ENCODE data around the gene CAMK2B.
A peak's percentile ranks its signal among the peaks of the same experiment; 100 is the strongest.
"Not testable (repeated sequence)": the region's sequence is repeated elsewhere in the genome, so short reads cannot be mapped to it uniquely, and the experiment has no call there.

Gene CAMK2B

GRCh38 chr7:44189286-44189992, 136.0 kb downstream of the CAMK2B start, which contains the start of gene GCK:
Gene GCK, minus strand, starts transcription at chr7:44189439. Its CDS starts 486 bp downstream, at chr7:44188953.
- DNase-seq (ENCODE audit: low read depth), result no peak

DNA sequence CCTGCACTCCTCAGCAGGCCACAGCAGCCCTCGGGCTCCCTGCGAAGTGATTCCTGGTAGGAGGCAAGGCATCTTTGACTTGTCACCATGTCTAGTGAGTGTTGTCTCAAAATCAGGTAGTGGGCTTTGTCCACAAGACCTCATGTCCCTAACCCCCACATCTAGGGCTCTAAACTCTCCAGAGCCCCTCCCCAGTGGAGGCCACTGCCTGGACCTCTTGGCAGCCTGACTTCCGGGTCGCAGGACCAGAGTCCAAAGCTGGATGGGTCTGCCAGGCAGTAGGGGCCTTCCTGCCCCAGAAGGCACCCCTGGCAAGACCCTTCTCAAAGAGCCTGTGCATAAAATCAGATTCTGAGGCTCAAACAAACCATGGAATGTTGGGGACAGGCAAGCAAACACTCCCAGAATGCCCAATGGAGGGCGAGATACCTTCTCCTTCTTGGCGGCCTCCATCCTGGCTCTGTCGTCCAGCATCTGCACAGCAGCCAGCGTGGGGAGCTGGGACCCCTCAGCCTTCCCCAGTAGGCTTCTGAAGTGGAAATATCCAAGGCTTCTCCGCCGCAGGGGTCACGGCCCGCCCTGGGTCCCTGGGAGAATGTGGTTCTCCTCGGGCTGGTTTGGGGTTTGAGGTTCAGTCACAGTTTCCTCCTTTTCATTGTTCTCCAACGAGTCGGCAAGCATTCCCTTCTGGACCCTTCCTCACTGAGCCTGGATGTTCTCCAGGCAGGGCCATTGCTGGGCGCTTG, 136.7 kb downstream of the CAMK2B start:
- no peak for DNase-seq (ENCODE audit: low read depth)

DNA sequence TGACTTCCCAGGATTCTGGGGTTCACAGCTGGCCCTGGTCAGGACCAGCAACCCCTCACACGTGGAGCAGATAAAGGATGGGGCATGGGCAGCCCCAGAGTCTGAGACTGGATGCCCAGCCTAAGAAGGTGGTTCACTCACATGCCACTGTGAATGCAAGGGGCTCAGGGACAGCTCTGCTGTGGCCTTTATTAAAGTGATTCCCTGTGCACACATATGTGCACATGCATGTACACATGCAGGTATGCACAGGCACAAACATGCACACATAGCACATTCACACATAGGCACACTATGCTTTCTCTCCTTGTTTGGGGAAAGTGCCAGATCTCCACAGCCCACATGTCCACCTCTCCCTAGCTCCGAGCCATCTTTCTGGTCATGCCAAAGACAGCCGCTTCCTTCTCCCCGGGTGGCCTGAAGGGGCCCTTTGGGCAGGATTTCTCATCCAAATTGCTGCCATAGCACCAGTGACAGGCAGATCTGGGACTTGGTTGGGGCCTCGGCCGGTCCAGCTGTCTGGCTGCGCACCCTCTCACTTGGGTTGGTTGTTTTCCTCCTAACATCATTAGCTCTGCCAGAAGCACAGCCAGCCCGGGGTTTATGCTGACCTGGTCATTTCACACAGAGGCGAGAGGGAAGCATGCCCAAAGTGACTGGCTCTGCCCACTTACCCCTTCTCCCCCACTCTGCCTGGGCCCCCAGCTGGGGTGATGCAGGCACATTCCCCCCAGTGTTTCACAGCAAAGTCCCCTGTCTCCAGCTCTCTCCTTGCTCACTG, 137.6 kb downstream of the CAMK2B start:
- DNase-seq (ENCODE audit: low read depth), result no peak

DNA sequence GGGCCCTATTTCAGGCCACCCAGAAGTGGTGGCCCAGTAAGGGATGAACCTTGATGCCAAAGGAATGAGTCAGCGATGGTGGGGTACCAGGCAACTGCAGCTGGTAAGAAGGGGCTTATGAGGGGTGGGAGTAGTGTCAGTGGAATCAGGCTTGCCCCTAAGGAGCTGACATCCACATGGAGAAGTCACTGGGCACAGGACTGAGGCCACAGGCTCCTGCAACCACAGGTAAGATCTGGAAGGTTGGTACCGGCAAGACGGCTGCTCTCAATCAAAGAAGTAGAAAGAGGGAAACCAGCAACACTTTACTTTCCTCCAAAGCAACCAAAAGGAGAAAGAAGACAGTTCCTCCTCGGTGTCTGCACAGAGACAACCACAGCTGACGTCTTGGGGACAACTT, 138.7 kb downstream of the CAMK2B start:
- no peak for DNase-seq (ENCODE audit: low read depth)

- DNase-seq (ENCODE audit: low read depth), result no peak
Measured at GRCh38 chr7:44185729-44186128, 139.7 kb downstream of the CAMK2B start.

DNA sequence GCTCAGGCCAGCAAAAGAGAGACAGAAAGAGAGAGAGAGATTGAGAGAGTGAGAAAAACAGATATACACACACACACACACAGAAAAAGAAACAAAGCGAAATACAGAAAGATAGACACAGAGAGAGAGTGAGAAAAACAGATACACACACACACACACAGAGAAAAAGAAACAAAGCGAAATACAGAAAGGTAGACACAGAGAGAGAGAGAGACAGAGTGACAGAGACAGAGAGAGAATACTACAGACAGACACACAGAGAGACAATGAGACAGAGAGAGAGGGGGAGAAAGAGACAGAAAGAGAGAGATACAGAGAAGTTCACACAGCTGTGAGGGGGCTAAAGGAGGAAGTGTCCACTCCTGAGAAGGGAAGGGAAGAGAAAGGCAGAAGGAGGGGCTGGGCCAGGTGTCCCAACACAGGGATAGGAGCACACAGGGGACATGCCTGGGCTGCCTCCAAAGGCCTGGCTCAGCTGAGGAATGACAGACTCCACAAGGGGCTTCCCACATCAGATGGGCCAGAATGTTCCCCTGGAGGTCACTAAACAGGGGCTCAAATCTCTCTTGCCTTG, 140.4 kb downstream of the CAMK2B start:
- no peak for DNase-seq (ENCODE audit: low read depth)

DNA sequence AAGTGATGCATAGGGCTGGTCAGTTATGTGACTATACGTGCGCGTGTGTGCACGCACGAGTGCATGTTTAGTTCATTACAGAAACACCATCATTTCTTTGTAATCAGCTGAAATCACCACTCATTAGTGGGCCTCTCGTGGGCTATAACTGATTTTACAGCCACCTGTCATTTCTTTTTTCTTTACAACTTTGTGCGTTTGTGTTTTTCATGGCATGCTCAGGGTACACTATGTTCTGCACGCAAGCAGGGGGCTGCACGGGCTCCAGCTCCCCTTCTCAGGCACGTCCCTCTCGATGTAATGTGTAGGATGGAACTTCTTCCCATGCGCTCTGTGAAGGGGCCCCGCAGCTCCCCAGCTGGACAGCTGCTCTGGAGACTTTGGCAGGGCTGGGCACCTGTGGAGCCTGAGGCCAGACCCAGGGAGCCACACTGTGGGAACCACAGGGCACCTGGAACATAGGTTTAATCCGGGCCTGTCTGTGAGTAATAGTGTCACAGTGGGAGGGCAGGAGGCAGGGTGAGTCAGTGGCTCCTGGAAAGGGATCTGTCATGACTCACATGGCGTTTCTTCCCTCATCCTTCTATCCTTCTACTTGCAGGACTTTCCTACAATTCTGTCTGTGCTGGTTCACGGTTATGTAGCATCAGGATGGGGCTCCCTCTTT, 141.1 kb downstream of the CAMK2B start:
- DNase-seq (ENCODE audit: low read depth), result peak; percentile 95

- no peak for DNase-seq (ENCODE audit: low read depth)
Measured at GRCh38 chr7:44183386-44183785, 142.0 kb downstream of the CAMK2B start.

- no peak for DNase-seq (ENCODE audit: low read depth)
Measured at GRCh38 chr7:44182827-44183226, 142.6 kb downstream of the CAMK2B start.

- no peak for DNase-seq (ENCODE audit: low read depth)
Measured at GRCh38 chr7:44180631-44181030, 144.8 kb downstream of the CAMK2B start.

DNA sequence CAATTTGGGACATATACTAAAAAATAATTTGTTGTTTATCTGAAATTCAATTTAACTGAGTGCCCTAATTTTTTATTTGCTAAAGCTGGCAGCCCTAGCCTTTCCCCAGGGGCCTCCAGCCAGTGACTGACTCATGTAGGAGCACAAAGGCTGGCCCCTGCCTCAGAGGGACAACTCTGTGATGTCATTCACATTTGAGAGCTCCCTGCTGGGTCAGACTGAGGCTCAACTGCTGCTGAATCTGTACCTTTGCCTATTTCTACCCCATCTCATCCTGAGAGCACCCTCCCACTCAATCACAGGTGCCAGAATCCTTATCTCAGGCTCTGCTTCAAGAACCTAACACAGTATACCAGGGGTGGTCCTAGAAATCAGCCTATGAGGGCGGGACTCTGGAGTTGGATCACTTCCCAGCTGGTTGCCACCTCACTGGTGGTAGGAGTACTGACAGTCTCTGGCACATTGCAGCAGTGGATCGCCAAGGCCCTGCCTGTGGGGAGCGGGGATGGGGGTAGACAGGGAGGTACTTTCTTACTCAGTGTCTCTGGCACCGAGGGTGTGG, 147.7 kb downstream of the CAMK2B start:
- DNase-seq (ENCODE audit: low read depth), result peak; percentile 52

DNA sequence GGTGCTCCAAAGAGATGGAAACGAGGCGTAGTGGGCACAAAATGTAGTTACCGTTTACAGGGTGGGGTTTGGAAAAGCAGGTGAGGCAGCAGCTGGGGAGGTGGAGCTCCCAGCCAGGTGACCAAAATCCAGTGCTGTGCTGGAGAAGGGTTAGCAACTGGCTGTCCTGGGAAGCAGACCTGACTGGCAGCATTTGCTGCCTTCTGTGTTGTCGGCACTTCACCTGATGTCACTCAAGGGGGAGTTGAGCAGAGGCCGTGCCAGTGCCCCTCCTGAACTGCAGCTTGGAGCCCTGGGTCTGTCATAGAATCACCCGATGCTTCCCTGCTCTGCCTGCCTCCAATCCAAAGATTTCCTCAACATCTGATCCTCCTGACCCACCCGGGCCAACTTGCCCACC, 148.9 kb downstream of the CAMK2B start:
- no peak for DNase-seq (ENCODE audit: low read depth)

DNA sequence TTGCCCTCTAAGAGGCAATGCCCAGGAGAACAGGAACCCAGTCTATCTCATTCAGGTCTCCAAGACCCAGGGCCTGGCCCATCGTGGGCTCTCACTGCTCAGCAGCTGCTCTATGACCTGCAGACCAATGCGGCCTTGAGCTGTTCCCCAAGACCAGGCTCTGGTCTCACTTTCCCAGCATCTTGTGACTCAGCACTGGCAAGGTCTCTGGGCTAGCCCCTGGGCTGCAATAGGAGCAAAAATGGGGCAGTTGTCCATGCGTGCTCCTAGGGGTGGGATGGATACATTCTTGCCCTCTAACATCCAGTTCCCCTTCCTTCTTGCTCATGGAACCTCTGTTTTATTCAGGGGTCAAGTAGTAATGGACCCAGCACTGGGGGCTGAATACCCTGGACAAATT, 149.7 kb downstream of the CAMK2B start:
- DNase-seq (ENCODE audit: low read depth), result no peak

GRCh38 chr7:44174694-44174948, 150.8 kb downstream of the CAMK2B start:
- DNase-seq (ENCODE audit: low read depth), result not testable (repeated sequence)

DNA sequence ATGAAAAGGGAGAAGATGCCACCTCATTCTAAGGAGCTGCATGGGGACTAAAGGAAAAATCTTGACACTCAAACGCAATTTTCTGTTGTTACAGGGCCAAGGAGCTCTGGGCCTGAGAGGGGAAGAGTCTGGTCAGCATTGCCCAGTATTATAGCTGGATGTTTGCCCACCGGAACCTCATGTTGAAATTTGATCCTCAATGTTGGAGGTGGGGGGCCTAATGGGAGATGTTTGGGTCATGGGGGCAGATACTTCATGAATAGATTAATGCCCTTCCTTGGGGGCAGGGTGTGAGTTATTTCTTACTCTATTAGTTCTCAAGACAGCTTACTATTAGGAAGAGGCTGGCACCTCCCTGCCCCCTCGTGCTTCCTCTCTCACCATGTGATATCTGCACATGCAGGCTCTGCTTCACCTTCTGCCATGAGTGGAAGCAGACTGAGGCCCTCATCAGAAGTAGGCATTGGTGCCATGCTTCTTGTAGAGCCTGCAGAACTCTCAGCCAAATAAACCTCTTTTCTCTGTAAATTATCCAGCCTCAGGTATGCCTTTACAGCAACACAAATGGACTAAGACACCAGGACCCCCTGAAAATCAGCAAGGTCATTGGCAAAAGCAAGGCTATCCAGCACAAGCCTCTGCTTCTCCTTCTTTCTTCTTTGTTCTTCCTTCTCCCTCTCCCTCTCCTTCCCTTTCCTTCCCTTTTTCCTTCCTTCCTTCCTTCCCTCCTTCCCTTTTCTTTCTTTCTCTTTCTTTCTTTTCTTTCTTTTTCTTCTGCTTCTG, 151.3 kb downstream of the CAMK2B start:
- DNase-seq (ENCODE audit: low read depth), result no peak

DNA sequence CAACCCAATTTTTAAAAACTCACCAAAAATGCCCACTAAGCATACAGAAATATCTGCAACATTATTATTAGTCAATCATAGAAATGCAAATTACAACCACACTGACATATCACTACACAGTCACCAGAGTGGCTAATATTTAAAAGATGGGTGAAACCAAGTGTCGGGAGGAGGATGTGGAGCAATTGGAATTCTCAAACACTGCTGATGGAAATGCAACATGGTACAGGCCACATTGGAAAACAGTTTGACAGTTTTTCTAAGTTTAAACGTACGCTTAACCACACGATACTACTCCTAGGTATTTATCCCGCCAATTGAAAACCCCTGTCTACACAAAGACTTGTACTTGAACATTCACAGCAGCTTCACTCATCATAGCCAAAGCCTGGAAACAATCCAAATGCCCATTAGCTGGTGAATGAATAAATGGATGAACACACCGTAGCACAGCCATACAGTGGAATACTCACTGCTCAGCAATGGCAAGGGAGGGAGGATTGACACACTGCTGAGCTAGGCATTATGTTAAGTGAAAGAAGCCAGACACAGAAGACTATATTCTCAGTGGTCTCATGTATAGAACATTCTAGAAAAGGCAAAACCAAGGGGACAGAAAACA, 152.5 kb downstream of the CAMK2B start:
- DNase-seq (ENCODE audit: low read depth), result no peak

DNA sequence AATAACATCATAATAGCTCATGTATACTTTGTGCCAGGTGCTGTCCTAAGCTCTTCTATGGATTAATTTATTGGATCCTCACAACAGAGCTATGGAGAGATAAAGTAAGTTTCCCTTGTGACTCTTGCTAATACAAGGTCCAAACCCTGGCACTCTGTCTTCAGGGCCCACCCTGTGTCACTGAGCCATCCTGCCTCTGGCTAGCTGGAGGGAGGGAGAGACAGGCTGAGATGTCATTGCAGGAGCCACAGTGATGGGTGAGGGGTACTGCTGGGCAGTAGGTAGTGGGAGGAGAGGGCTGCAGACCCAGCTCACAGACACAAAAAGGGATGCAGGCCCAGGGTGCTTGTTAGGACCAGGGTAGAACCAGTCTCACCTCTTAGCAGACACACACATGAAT, 153.0 kb downstream of the CAMK2B start:
- DNase-seq (ENCODE audit: low read depth), result no peak

- DNase-seq (ENCODE audit: low read depth), result not testable (repeated sequence)
Measured at GRCh38 chr7:44171901-44172300, 153.5 kb downstream of the CAMK2B start.

GRCh38 chr7:44167920-44168319, 157.5 kb downstream of the CAMK2B start:
- DNase-seq (ENCODE audit: low read depth), result no peak
